HG03442 (cell line): ENCODE data around the gene KRT2.

Experiments used
- ATAC-seq: cut with Tn5 transposase; IDR thresholded peaks from one replicate; pipeline ENCODE4 v1.9.1; 2021; ENCODE audit warnings: mild to moderate bottlenecking, moderate library complexity; ENCODE audit not compliant: unreplicated experiment

KRT2 gene

DNA sequence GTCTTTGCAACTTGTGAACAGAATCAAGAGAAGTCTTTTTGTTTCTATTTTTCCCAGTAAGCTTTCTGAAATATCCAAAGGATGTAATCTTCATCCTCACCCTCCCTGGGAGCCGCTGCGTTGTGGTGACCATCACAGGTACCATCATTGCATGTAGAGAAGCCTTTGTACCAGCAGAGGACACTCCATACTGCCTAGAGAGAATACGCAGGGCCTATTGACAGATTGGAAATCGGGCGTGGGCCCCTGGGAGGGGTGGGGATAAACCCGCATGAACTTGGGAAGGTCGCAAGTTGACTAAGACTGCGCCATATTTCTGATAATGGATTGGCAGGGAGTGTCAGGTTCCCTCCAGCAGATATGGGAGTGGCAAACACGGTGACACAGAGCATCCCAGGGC is 15.5 kb upstream of the KRT2 start:
- ATAC-seq, result no peak

DNA sequence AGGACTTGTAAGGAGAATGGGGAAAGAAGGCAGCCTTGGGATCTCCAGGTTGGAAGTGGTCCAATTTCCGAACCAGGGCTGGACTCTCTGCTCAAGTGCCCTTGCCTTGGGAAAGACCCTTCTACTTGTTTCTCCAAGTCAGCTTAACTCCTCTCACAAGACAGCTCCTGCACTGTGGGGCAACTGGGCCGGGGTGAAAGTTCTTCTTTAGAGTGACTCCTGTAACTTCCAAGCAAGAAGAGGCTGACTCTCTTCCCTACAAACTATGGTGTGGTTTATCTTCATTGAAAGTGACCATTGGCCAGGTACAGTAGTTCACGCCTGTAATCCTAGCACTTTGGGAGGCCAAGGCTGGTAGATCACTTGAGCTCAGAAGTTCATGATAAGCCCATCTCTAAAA is 14.5 kb upstream of the KRT2 start:
- no peak for ATAC-seq

GRCh38 chr12:52663420-52663819 is 11.4 kb upstream of the KRT2 start:
- no peak for ATAC-seq

- no peak for ATAC-seq
These were observed 10.9 kb upstream of the KRT2 start for GRCh38 chr12:52662918-52663229.

GRCh38 chr12:52662093-52662917 is 10.3 kb upstream of the KRT2 start:
- no peak for ATAC-seq

DNA sequence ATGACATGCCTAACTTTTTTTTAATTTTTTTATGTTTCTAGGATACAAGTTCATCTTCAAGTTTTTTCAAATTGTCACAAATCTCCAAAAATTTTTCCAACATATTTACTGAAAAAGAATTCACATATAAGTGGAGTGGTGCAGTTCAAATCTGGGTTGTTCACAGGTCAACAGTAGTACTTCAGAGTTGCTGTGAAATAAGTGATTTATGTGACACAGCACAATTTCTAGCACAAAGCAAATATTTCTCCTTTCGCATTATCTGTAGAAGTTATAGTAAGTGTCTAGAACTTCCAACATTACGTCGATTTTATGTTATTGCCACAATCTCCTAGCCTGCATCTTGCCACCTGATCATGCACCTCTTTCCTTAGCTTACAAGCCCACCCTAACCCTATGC is 9.7 kb upstream of the KRT2 start:
- no peak for ATAC-seq

GRCh38 chr12:52660934-52661499 is 9.0 kb upstream of the KRT2 start:
- ATAC-seq, result no peak

GRCh38 chr12:52659951-52660350 is 7.9 kb upstream of the KRT2 start:
- no peak for ATAC-seq

GRCh38 chr12:52659395-52659794 is 7.4 kb upstream of the KRT2 start:
- ATAC-seq, result no peak

- ATAC-seq, result no peak
These were observed 6.2 kb upstream of the KRT2 start for GRCh38 chr12:52658196-52658595.

GRCh38 chr12:52657250-52657902 is 5.4 kb upstream of the KRT2 start:
- no peak for ATAC-seq

GRCh38 chr12:52656616-52657015 is 4.6 kb upstream of the KRT2 start:
- ATAC-seq, result no peak

- no peak for ATAC-seq
These were observed 3.7 kb upstream of the KRT2 start for GRCh38 chr12:52655720-52656124.

DNA sequence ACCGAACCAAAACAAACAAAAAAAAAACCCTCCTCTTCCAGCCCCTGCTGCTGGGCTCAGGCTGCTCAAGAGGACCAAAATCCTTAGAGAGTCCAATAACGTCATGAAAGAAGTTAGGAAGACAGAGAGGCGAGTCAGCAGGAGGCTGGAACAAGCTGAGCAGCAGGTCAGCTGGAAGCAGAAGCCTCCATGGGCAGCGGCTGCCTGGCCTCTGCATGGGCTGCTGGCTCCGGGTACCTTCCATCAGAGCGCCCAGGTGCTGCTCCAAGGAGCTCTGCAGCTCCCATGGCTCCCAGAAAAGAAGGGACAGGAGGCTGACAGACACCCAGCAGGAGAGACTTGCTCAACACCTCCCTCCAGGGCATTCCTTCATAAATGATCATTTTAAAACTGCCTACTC is 3.2 kb upstream of the KRT2 start:
- no peak for ATAC-seq

- ATAC-seq, result no peak
These were observed 1.4 kb downstream of the KRT2 start for GRCh38 chr12:52650520-52651081.

DNA sequence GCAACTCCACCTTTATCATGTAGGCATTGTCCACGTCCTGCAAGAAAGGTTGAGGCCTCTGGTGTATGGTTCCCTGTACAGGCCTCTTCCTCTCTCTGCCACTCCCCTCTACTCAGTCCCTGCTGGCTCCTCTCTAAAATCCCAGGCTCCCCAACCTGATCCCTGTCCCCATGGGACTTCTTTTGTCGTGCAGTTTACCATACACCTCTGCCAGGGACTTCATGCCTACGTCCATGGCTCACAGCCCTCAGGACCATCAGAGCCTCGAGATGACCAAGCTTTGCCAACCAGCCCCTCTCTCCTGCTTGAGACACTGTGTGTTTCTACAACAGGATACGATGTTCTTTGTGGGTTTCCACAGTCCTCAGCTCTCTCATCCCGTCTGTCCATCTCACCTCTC is 2.9 kb downstream of the KRT2 start:
- no peak for ATAC-seq

DNA sequence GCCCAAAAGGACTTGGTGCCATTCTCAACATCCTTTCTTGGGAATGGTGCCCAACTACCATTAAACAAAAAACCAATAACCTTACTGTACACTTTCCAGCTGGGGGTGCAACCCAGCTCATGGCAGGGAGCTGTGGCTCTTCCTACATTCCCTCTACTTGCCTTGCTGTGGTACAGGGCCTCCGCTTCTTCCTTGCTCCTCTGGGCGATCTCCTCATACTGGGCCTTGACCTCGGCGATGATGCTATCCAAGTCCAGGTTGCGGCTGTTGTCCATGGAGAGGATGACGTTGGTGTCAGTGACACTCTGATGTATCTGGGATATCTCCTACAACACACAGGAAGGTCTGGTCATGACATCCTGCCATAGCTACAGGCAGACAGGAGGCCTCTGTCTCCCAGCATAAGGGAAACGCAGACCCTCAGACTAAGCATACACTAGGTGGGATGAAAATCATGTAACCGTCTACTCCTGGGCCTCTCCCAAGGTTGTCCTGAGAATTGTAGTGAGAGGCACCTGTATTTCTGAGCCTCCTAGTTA is 3.9 kb downstream of the KRT2 start:
- ATAC-seq, result no peak

DNA sequence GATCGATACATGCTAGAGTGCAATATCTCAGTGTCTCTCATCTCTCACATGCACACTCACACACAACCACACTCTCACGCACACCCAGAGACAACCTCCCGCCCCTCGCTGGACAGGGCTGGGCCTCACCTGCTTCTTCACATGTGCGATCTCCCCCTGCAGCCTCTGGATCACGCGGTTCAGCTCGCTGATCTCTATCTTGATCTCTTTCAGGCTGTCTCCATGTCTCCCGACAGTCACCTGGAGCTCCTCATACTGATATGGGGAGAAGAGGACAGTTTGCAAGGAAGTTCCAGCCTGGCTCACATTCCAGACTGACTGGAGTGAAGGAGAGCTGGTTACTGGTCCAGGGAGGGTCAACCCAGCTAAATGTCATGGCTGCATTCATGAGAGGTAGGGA is 4.4 kb downstream of the KRT2 start:
- ATAC-seq, result no peak

- ATAC-seq, result no peak
These were observed 5.4 kb downstream of the KRT2 start for GRCh38 chr12:52646613-52647012.

GRCh38 chr12:52645982-52646381 is 6.0 kb downstream of the KRT2 start:
- ATAC-seq, result no peak

DNA sequence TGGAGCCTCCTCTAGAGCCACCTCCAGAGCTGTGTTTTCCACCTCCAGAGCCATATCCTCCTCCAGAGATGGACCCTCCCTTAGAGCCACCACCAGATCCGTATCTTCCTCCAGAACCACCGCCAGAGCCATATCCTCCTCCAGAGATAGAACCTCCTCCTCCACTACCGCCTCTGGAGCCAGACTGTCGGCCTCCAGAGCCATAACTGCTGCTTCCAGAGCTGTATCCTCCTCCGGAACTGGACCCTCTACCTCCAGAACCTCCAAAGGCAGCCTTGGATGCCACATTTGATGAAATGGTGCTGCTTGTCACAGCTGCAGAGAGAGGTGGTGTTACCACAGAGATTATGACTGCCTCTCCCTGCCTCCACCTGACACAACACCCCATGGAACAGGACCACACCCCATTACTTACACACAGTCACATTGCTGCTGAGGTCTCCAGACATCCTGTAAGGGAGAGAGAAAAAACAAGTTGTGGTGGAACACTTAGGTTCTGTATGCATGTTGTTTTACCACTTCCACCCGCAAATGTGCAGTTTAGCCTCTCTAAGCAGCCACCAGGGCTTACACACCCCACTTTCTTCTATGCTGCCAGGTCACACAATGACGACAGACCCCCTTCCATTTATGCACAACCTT is 6.8 kb downstream of the KRT2 start:
- no peak for ATAC-seq
